K562 (cell line): ENCODE data around the gene IQCK. TPM values are rescaled to one million over a fixed set of nuclear protein-coding genes. Genes with fewer than 3 reads are reported as not detected.

Experiments used
- CTBP1 ChIP-seq: fragments of 450-650 bp; IDR thresholded peaks from 2 replicates; pipeline ENCODE4 v1.6.1; 2016; ENCODE audit warnings: borderline replicate concordance
- GTF2E2 ChIP-seq: fragments of 200-800 bp; sonication (Bioruptor generic); IDR thresholded peaks from 2 replicates; pipeline ENCODE4 v1.6.1; 2016; ENCODE audit warnings: missing genetic modification characterization, missing compliant biosample characterization
- HNRNPL ChIP-seq: fragments of 200-400 bp; formaldehyde crosslinking; IDR thresholded peaks from 2 replicates; pipeline ENCODE4 v1.6.1; 2017; ENCODE audit warnings: low read depth, mild to moderate bottlenecking, low read length
- NFATC3 ChIP-seq: fragments of 450-650 bp; IDR thresholded peaks from 2 replicates; pipeline ENCODE4 v1.6.1; 2017; ENCODE audit warnings: mild to moderate bottlenecking
- NFIC ChIP-seq: fragments of 450-650 bp; IDR thresholded peaks from 2 replicates; pipeline ENCODE4 v1.6.1; 2017; ENCODE audit warnings: mild to moderate bottlenecking, inconsistent platforms
- POLR3G ChIP-seq: IDR thresholded peaks from 2 replicates; pipeline ENCODE4 v1.6.1; 2011; ENCODE audit not compliant: insufficient read length, insufficient replicate concordance; ENCODE audit errors: extremely low read depth
- PRMT5 ChIP-seq: sonication (generic); formaldehyde crosslinking; IDR thresholded peaks from 2 replicates; pipeline ENCODE4 v1.5.0; 2020; ENCODE audit warnings: missing genetic modification reagents
- RBM15 ChIP-seq: fragments of 200-400 bp; formaldehyde crosslinking; IDR thresholded peaks from 2 replicates; pipeline ENCODE4 v1.6.1; 2018; ENCODE audit warnings: mild to moderate bottlenecking, low read length, moderate library complexity; ENCODE audit not compliant: insufficient read depth
- STAT5B ChIP-seq: fragments of 250-450 bp; sonication (Bioruptor Pico); IDR thresholded peaks from 2 replicates; pipeline ENCODE4 v1.8.0; 2021; ENCODE audit warnings: mild to moderate bottlenecking, inconsistent platforms
- WHSC1 ChIP-seq: IDR thresholded peaks from one replicate; pipeline ENCODE4 v1.6.1; 2012; ENCODE audit warnings: low read length, control low read depth, inconsistent platforms
- ZKSCAN3 ChIP-seq: fragments of 250-450 bp; sonication (Bioruptor Pico); IDR thresholded peaks from 2 replicates; pipeline ENCODE4 v1.4.0; 2020
- ZNF165 ChIP-seq: fragments of 250-450 bp; sonication (Bioruptor Pico); IDR thresholded peaks from 2 replicates; pipeline ENCODE4 v1.4.0; 2020; ENCODE audit warnings: borderline replicate concordance
- polyA plus RNA-seq, 8 experiments: library from polyadenylated mRNA; depleted of rRNA in 4 of 8; stranded (reverse) in 5 of 8; unstranded in 3 of 8; fragments of >200 nt; fragmentation: Nextera tagmentation in 2 of 8; fragmentation: Illumina TruSeq in 1 of 8; extraction: Ambion mirVana in 2 of 8; extraction: Trizol in 1 of 8; gene quantifications; 2 replicates each; pipeline versions ENCODE4 v1.2.1 to v1.2.3, GENCODE V29; 2011 to 2014; ENCODE audit warnings: inconsistent platforms in 1 of 8, missing spikeins in 1 of 8
- total RNA-seq, 7 experiments: library from RNA; depleted of rRNA in 6 of 7; stranded (reverse); fragments of >200 nt in 6 of 7; fragmentation: Illumina TruSeq in 2 of 7; extraction: Trizol in 2 of 7; gene quantifications; 2 replicates each; pipeline versions ENCODE4 v1.2.1 to v1.2.3, GENCODE V29; 2011 to 2021; ENCODE audit warnings: low replicate concordance in 1 of 7
- TF ChIP-seq, protein P1 (sequence below), 2 experiments: fragments of 450-650 bp; IDR thresholded peaks; 2 replicates each; pipeline ENCODE4 v1.6.1; 2016; ENCODE audit warnings: mild to moderate bottlenecking in 2 of 2, borderline replicate concordance in 1 of 2, low read depth in 1 of 2, moderate library complexity in 1 of 2
- TF ChIP-seq, protein P2 (sequence below): fragments of 450-650 bp; IDR thresholded peaks from 2 replicates; pipeline ENCODE4 v1.6.1; 2017; ENCODE audit warnings: antibody characterized with exemption
- TF ChIP-seq, protein P3 (sequence below): fragments of 250-450 bp; sonication (Bioruptor Pico); IDR thresholded peaks from 2 replicates; pipeline ENCODE4 v1.8.0; 2022; ENCODE audit warnings: moderate library complexity, mild to moderate bottlenecking, inconsistent platforms
- TF ChIP-seq, protein P4 (sequence below), 2 experiments: fragments of 250-450 bp in 1 of 2; fragments of 450-650 bp in 1 of 2; sonication (Bioruptor Pico) in 1 of 2; IDR thresholded peaks; 2 replicates each; pipeline versions ENCODE4 v1.6.1 to v1.8.0; 2016 to 2021; ENCODE audit warnings: mild to moderate bottlenecking in 2 of 2, moderate library complexity in 2 of 2, missing compliant biosample characterization in 1 of 2, missing genetic modification characterization in 1 of 2

IQCK gene
- total and polyA plus RNA-seq, 9 of the 15 experiments (the other 6 are each of a cell fraction or from before 2014, with no cell fraction given): 5.2 to 12.2 (median 7.3) TPM

DNA sequence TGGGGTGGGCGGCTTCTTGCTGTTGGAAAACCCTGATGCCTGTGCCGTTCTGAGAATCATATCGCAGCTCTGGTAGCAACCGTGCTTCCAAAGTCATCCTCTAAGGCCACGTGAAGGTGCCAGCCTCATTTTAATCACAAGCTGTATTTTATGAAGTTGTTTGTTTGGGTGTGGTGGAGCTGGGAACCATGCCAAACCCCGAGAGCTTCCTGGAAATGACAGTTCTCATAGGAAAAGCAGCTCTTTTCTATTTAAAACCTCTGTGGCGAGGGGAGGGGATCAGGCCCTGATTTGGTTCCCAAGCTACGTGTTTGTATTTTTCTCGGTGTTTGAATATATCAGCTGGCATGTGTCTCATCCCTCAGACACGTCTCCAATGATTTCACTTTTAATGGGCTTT, 21.7 kb upstream of the IQCK start (continued):
- TF ChIP-seq, protein P1, sequence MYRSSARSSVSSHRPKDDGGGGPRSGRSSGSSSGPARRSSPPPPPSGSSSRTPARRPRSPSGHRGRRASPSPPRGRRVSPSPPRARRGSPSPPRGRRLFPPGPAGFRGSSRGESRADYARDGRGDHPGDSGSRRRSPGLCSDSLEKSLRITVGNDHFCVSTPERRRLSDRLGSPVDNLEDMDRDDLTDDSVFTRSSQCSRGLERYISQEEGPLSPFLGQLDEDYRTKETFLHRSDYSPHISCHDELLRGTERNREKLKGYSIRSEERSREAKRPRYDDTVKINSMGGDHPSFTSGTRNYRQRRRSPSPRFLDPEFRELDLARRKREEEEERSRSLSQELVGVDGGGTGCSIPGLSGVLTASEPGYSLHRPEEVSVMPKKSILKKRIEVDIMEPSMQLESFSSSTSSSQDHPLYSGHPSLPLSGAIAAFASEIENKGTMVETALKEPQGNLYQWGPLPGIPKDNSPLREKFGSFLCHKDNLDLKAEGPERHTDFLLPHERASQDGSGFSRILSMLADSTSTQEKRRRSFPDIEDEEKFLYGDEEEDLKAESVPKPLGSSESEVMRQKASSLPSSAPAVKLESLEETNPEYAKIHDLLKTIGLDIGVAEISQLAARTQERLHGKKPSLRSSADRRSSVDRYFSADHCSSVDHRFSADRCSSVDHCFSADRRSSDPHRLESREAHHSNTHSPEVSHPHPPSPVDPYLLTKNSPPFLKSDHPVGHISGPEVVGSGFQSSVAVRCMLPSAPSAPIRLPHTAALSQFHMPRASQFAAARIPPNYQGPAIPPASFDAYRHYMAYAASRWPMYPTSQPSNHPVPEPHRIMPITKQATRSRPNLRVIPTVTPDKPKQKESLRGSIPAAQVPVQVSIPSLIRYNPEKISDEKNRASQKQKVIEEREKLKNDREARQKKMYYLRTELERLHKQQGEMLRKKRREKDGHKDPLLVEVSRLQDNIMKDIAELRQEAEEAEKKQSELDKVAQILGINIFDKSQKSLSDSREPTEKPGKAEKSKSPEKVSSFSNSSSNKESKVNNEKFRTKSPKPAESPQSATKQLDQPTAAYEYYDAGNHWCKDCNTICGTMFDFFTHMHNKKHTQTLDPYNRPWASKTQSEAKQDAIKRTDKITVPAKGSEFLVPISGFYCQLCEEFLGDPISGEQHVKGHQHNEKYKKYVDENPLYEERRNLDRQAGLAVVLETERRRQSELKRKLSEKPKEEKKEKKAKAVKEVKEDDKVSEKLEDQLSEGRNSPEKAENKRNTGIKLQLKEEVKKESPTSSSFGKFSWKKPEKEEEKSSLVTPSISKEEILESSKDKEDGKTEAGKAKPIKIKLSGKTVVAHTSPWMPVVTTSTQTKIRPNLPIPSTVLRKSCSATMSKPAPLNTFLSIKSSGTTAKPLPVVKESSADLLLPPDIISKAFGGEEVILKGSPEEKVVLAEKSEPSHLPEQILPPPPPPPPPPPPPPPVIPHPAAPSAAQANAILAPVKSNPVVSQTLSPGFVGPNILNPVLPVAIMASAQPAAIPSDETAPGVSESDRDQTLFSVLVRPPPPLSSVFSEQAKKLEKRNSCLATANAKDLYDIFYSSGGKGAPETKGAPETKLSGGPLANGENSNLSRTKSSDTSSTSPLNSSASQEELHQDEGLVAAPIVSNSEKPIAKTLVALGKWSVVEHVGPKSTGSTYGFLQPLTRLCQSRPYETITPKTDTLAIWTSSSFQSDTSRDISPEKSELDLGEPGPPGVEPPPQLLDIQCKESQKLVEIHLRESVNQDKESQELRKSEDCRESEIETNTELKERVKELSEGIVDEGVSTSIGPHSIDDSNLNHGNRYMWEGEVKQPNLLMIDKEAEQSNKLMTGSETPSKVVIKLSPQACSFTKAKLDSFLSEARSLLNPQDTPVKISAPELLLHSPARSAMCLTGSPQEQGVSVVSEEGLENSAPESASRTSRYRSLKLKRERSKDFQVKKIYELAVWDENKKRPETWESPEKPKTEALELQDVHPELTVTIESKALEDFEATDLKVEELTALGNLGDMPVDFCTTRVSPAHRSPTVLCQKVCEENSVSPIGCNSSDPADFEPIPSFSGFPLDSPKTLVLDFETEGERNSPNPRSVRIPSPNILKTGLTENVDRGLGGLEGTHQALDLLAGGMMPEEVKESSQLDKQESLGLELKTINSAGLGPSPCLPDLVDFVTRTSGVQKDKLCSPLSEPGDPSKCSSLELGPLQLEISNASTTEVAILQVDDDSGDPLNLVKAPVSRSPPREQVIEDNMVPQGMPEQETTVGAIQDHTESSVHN (IDR thresholded peaks at IDR 0.05; ENCODE audit: borderline replicate concordance in 1 of 2, low read depth in 1 of 2): no peak
- TF ChIP-seq ZKSCAN3 (CRISPR knock-in tag): no peak
- no peak for TF ChIP-seq WHSC1
- TF ChIP-seq NFATC3: no peak
- no peak for TF ChIP-seq RBM15
- TF ChIP-seq STAT5B: no peak
- no peak for TF ChIP-seq ZNF165 (CRISPR knock-in tag)
- TF ChIP-seq PRMT5: no peak
- TF ChIP-seq, protein P2, sequence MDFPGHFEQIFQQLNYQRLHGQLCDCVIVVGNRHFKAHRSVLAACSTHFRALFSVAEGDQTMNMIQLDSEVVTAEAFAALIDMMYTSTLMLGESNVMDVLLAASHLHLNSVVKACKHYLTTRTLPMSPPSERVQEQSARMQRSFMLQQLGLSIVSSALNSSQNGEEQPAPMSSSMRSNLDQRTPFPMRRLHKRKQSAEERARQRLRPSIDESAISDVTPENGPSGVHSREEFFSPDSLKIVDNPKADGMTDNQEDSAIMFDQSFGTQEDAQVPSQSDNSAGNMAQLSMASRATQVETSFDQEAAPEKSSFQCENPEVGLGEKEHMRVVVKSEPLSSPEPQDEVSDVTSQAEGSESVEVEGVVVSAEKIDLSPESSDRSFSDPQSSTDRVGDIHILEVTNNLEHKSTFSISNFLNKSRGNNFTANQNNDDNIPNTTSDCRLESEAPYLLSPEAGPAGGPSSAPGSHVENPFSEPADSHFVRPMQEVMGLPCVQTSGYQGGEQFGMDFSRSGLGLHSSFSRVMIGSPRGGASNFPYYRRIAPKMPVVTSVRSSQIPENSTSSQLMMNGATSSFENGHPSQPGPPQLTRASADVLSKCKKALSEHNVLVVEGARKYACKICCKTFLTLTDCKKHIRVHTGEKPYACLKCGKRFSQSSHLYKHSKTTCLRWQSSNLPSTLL: no peak
- no peak for TF ChIP-seq HNRNPL
- TF ChIP-seq, protein P3, sequence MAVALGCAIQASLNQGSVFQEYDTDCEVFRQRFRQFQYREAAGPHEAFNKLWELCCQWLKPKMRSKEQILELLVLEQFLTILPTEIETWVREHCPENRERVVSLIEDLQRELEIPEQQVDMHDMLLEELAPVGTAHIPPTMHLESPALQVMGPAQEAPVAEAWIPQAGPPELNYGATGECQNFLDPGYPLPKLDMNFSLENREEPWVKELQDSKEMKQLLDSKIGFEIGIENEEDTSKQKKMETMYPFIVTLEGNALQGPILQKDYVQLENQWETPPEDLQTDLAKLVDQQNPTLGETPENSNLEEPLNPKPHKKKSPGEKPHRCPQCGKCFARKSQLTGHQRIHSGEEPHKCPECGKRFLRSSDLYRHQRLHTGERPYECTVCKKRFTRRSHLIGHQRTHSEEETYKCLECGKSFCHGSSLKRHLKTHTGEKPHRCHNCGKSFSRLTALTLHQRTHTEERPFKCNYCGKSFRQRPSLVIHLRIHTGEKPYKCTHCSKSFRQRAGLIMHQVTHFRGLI (CRISPR knock-in tag): no peak
- no peak for TF ChIP-seq GTF2E2
- peak; percentile 19; the same call in 1 of the 2 replicates for TF ChIP-seq CTBP1
- TF ChIP-seq NFIC: peak; percentile 86
- TF ChIP-seq POLR3G: no peak
- TF ChIP-seq, protein P4, sequence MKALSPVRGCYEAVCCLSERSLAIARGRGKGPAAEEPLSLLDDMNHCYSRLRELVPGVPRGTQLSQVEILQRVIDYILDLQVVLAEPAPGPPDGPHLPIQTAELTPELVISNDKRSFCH (CRISPR knock-in tag; IDR thresholded peaks at IDR 0.05): no peak
- TF ChIP-seq, protein P4 (tag; IDR thresholded peaks at IDR 0.05): no peak
